LNCaP clone FGC (cell line): ENCODE results near the gene ADGRB2.

ENCODE experiments used
- DNase-seq: peaks from one replicate; pipeline ENCODE4 v3.0.0-alpha.2; 2011; ENCODE audit warnings: low read depth
- H3K4me3 ChIP-seq: 2 replicates; pipeline ENCODE4 v1.5.1; 2011; ENCODE audit warnings: mild to moderate bottlenecking, low read depth, low read length, control low read depth
- TF ChIP-seq, protein P1 (sequence below): IDR thresholded peaks from 2 replicates; pipeline ENCODE4 v1.5.1; 2012; ENCODE audit warnings: mild to moderate bottlenecking; ENCODE audit not compliant: control insufficient read depth, insufficient read depth; ENCODE audit errors: extremely low read depth

The ADGRB2 gene

DNA sequence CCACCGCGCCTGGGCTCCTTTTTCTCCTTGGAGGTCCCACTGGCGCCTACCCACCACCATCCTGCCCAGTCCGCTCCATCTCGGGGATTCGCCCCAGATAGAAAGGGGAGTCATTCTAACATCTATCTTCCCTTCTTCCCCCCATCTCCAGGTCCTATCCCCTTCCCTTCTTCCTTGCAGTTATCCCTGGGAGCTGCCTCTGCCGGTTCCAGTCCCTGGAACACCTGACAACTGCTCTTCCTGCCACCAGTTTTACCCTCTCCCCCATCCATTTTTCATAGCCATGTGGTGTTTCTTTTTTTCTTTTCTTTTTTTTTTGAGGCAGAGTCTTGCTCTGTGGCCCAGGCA, 48.3 kb downstream of the ADGRB2 start:
- no peak for DNase-seq
- TF ChIP-seq, protein P1, sequence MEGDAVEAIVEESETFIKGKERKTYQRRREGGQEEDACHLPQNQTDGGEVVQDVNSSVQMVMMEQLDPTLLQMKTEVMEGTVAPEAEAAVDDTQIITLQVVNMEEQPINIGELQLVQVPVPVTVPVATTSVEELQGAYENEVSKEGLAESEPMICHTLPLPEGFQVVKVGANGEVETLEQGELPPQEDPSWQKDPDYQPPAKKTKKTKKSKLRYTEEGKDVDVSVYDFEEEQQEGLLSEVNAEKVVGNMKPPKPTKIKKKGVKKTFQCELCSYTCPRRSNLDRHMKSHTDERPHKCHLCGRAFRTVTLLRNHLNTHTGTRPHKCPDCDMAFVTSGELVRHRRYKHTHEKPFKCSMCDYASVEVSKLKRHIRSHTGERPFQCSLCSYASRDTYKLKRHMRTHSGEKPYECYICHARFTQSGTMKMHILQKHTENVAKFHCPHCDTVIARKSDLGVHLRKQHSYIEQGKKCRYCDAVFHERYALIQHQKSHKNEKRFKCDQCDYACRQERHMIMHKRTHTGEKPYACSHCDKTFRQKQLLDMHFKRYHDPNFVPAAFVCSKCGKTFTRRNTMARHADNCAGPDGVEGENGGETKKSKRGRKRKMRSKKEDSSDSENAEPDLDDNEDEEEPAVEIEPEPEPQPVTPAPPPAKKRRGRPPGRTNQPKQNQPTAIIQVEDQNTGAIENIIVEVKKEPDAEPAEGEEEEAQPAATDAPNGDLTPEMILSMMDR = no peak
- H3K4me3 ChIP-seq = no peak overlapping the region

GRCh38 chr1:31715087-31715872, 48.9 kb downstream of the ADGRB2 start:
- H3K4me3 ChIP-seq = no peak overlapping the region
- DNase-seq = no peak
- TF ChIP-seq, protein P1 = peak; percentile 72

DNA sequence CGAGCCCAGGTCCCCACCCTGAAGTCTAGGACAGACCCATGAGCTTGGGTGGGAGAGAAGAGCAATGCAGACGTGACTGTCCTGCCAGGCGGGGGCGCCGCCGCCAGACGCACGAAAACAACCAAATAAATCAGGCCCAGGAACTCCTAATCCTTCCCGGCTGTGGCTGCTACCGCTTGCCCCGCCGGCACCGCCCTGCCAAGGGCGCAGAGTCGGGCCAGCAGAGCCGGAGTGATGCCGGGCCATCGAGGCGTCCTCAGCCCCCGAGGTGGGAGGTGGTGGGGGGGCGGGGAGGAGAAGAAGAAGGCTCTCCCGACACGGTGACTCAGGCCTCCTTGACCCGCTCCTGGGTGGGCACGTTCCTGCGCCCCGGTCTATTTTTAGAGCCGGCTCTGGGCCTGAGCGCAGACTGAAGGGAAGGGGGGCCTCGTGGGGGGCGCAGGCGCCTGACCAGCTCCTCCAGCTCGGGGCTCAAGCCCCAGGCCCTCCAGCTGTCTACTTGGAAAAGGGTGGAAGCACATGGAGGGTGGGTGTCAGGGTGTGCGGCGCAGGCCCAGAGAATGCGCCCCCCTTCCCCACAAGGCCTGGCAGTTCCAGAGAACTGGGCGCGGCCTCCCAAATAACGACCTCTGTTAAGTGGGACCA, 49.6 kb downstream of the ADGRB2 start:
- TF ChIP-seq, protein P1 = no peak
- no peak for DNase-seq
- H3K4me3 ChIP-seq = no peak overlapping the region

DNA sequence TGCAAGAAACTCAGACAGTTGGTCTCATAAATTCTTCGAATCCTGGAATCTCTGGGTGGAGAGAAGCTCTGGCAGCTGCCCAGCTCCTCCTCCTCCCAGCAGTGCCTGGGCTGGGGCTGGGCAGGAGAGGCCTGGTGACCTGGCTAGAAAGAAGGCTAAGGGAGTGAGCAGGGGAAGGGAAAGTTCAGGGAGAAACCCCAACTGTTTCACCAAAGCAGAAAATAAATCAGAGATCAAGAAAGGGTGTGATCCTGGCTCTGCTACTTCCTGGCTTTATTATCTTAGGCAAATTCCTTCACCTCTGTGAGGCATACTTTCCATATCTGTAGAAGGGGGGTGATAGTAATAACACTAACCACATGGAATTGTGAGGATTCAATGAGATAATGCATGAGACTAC, 51.5 kb downstream of the ADGRB2 start:
- no peak overlapping the region for H3K4me3 ChIP-seq
- TF ChIP-seq, protein P1 = no peak
- DNase-seq = no peak

- DNase-seq = no peak
- TF ChIP-seq, protein P1 = no peak
- H3K4me3 ChIP-seq = no peak overlapping the region
These were observed 52.1 kb downstream of the ADGRB2 start for GRCh38 chr1:31712068-31712467.

DNA sequence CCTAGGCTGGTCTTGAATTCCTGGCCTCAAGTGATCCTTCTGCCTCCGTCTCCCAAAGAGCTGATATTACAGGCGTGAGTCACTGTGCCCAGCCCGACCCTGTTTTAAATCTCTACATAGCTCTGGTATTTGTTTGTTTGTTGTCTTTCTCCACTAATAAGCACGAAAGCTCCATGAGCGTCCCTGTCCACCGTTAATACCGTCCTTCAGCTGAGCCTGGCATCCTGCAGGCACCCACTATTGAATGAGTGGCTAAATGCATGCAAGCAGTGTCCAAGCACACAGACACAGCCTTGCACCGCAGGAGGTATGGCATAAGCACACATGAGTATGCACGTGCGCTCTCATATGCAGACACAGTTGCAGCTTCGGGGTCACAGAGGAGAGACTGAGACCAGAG, 55.8 kb downstream of the ADGRB2 start:
- H3K4me3 ChIP-seq = no peak overlapping the region
- TF ChIP-seq, protein P1 = no peak
- DNase-seq = no peak
